GM19372 (cell line): ENCODE measurements around the gene CNPPD1.

Experiments
- ATAC-seq: cut with Tn5 transposase; IDR thresholded peaks from one replicate; pipeline ENCODE4 v1.9.1; 2021; ENCODE audit warnings: mild to moderate bottlenecking, low read depth, moderate library complexity; ENCODE audit not compliant: unreplicated experiment

Gene CNPPD1

GRCh38 chr2:219181531-219181930 is 4.8 kb upstream of the CNPPD1 start:
- no peak for ATAC-seq

GRCh38 chr2:219180961-219181360 is 4.2 kb upstream of the CNPPD1 start:
- no peak for ATAC-seq

- ATAC-seq: no peak
Observed at GRCh38 chr2:219179601-219180465, 3.1 kb upstream of the CNPPD1 start.

GRCh38 chr2:219178377-219179175 is 1.9 kb upstream of the CNPPD1 start:
- peak; percentile 15 for ATAC-seq

GRCh38 chr2:219177552-219178376 is 1.0 kb upstream of the CNPPD1 start, which contains the start of gene RETREG2:
TSS of gene RETREG2 (plus strand) at chr2:219178275. CDS start at chr2:219178353, 78 bp downstream.
- peak; percentile 39 for ATAC-seq

GRCh38 chr2:219175928-219176817 is 552 bp downstream of the CNPPD1 start:
- peak; percentile 14 for ATAC-seq

- ATAC-seq: no peak
Observed at GRCh38 chr2:219175486-219175885, 1.2 kb downstream of the CNPPD1 start.

GRCh38 chr2:219174801-219175200 is 1.9 kb downstream of the CNPPD1 start:
- no peak for ATAC-seq

- no peak for ATAC-seq
Observed at GRCh38 chr2:219174146-219174545, 2.6 kb downstream of the CNPPD1 start.

- no peak for ATAC-seq
Observed at GRCh38 chr2:219173176-219173575, 3.5 kb downstream of the CNPPD1 start.

GRCh38 chr2:219172231-219173154 is 4.2 kb downstream of the CNPPD1 start:
- no peak for ATAC-seq

- ATAC-seq: no peak
Observed at GRCh38 chr2:219171231-219171651, 5.5 kb downstream of the CNPPD1 start.

- no peak for ATAC-seq
Observed at GRCh38 chr2:219169930-219170654, 6.6 kb downstream of the CNPPD1 start, which contains the start of gene SLC23A3. TSS of gene SLC23A3 (minus strand) at chr2:219170029. CDS start at chr2:219169984, 45 bp downstream.

GRCh38 chr2:219168932-219169331 is 7.8 kb downstream of the CNPPD1 start:
- no peak for ATAC-seq

- no peak for ATAC-seq
Observed at GRCh38 chr2:219168526-219168925, 8.2 kb downstream of the CNPPD1 start.

GRCh38 chr2:219167997-219168396 is 8.7 kb downstream of the CNPPD1 start:
- no peak for ATAC-seq

- ATAC-seq: no peak
Observed at GRCh38 chr2:219165058-219165911, 11.4 kb downstream of the CNPPD1 start.
